Neural cell (in vitro differentiated cells): ENCODE measurements around the gene SLC4A3.

Experiments
- EZH2 ChIP-seq: fragments of 200-600, 300-800 bp; shearing (Covaris generic), sonication (generic); IDR thresholded peaks from 2 replicates; pipeline ENCODE4 v1.6.1; 2014; ENCODE audit warnings: antibody characterized with exemption, low read length, borderline replicate concordance, mild to moderate bottlenecking; ENCODE audit not compliant: insufficient read depth, poor library complexity, severe bottlenecking
- POLR2AphosphoS5 ChIP-seq: IDR thresholded peaks from 2 replicates; pipeline ENCODE4 v1.6.1; 2012
- RAD21 ChIP-seq: fragments of 450-650 bp; conservative IDR thresholded peaks from 2 replicates; pipeline ENCODE4 v1.6.1; 2014; ENCODE audit warnings: antibody characterized with exemption, mild to moderate bottlenecking, moderate library complexity
- SMC3 ChIP-seq: fragments of 450-650 bp; conservative IDR thresholded peaks from 2 replicates; pipeline ENCODE4 v1.6.1; 2014; ENCODE audit warnings: antibody characterized with exemption, mild to moderate bottlenecking, moderate library complexity; ENCODE audit not compliant: poor library complexity
- TF ChIP-seq, protein P1 (sequence below): fragments of 450-650 bp; IDR thresholded peaks from 2 replicates; pipeline ENCODE4 v1.5.1; 2014; ENCODE audit warnings: antibody characterized with exemption, mild to moderate bottlenecking, moderate library complexity; ENCODE audit not compliant: poor library complexity, severe bottlenecking

DNA sequence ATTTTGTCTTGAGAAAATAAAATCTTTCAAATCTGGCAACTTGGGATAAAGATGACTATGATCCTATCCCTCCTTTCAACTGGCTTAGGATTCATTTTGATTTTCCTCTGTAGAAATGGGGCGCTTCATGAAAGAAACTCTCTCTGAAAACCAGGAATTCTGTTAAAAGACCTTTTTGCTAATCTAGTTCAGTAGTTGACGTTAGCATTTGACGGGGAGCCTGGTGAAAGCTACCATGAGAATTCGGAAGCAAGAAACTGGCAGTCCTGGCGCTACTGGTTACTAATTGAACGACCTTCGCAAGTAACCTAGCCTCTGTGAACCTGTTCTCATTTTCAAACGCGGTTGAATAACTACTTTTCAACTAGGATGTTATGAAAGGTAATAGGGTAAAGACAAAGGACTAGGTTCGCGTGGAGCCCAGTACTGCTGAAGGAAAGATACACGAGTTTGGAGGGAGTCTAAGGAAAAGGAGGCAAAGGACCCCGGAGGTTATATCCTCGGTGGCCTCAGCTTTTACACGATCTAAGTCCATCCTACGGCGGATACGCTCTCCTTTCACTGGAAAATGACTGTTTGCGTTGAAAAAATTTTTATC, 30.4 kb upstream of the SLC4A3 start:
- TF ChIP-seq, protein P1, sequence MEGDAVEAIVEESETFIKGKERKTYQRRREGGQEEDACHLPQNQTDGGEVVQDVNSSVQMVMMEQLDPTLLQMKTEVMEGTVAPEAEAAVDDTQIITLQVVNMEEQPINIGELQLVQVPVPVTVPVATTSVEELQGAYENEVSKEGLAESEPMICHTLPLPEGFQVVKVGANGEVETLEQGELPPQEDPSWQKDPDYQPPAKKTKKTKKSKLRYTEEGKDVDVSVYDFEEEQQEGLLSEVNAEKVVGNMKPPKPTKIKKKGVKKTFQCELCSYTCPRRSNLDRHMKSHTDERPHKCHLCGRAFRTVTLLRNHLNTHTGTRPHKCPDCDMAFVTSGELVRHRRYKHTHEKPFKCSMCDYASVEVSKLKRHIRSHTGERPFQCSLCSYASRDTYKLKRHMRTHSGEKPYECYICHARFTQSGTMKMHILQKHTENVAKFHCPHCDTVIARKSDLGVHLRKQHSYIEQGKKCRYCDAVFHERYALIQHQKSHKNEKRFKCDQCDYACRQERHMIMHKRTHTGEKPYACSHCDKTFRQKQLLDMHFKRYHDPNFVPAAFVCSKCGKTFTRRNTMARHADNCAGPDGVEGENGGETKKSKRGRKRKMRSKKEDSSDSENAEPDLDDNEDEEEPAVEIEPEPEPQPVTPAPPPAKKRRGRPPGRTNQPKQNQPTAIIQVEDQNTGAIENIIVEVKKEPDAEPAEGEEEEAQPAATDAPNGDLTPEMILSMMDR: no peak
- no peak for TF ChIP-seq RAD21
- no peak for TF ChIP-seq POLR2AphosphoS5
- TF ChIP-seq EZH2: no peak
- no peak for TF ChIP-seq SMC3
